HepG2 (cell line): Measurements from ENCODE around the gene ALKBH2. TPM values are rescaled to one million over a fixed set of nuclear protein-coding genes. Genes with fewer than 3 reads are reported as not detected.

Source experiments
- CBX5 ChIP-seq: sonication (generic); formaldehyde crosslinking; IDR thresholded peaks from 2 replicates; pipeline ENCODE4 v1.4.0; 2020; ENCODE audit warnings: missing genetic modification reagents, borderline replicate concordance
- FOXC1 ChIP-seq: sonication (generic); formaldehyde crosslinking; IDR thresholded peaks from 2 replicates; pipeline ENCODE4 v1.8.0; 2022; ENCODE audit warnings: mild to moderate bottlenecking, missing genetic modification reagents, borderline replicate concordance
- GABPA ChIP-seq, 2 experiments: IDR thresholded peaks; 2 replicates each; pipeline ENCODE4 v1.6.1; 2011 to 2016; ENCODE audit warnings: low read depth in 2 of 2, low read length in 1 of 2, missing biosample characterization in 1 of 2, missing genetic modification characterization in 1 of 2
- HOXD1 ChIP-seq: sonication (generic); formaldehyde crosslinking; IDR thresholded peaks from 2 replicates; pipeline ENCODE4 v1.5.0; 2020; ENCODE audit warnings: missing genetic modification reagents
- IRX3 ChIP-seq: sonication (generic); formaldehyde crosslinking; IDR thresholded peaks from 2 replicates; pipeline ENCODE4 v1.8.1; 2023; ENCODE audit warnings: mild to moderate bottlenecking, low read depth, missing genetic modification reagents, borderline replicate concordance
- JDP2 ChIP-seq: sonication (generic); formaldehyde crosslinking; IDR thresholded peaks from 2 replicates; pipeline ENCODE4 v1.8.1; 2022; ENCODE audit warnings: missing genetic modification reagents, borderline replicate concordance
- KLF16 ChIP-seq, 2 experiments: sonication (generic) in 1 of 2; formaldehyde crosslinking in 1 of 2; IDR thresholded peaks; 2 replicates each; pipeline versions ENCODE4 v1.6.1 to v1.8.0; 2016 to 2023; ENCODE audit warnings: missing genetic modification reagents in 2 of 2, missing compliant biosample characterization in 1 of 2
- MEF2D ChIP-seq: sonication (generic); formaldehyde crosslinking; IDR thresholded peaks from 2 replicates; pipeline ENCODE4 v1.5.1; 2020; ENCODE audit warnings: mild to moderate bottlenecking, missing genetic modification reagents
- NFE2L2 ChIP-seq: fragments of 150-350 bp; IDR thresholded peaks from 2 replicates; pipeline ENCODE4 v1.6.1; 2014; ENCODE audit warnings: low read length
- PAX8 ChIP-seq: sonication (generic); formaldehyde crosslinking; IDR thresholded peaks from 2 replicates; pipeline ENCODE4 v1.8.0; 2022; ENCODE audit warnings: mild to moderate bottlenecking, missing genetic modification reagents, borderline replicate concordance
- RFXAP ChIP-seq: sonication (generic); formaldehyde crosslinking; IDR thresholded peaks from 2 replicates; pipeline ENCODE4 v1.4.0; 2020; ENCODE audit warnings: missing genetic modification reagents, borderline replicate concordance
- SMARCE1 ChIP-seq: fragments of 450-650 bp; IDR thresholded peaks from 2 replicates; pipeline ENCODE4 v1.6.1; 2017; ENCODE audit warnings: borderline replicate concordance
- ZNF317 ChIP-seq: sonication (generic); formaldehyde crosslinking; IDR thresholded peaks from 2 replicates; pipeline ENCODE4 v1.5.0; 2020; ENCODE audit warnings: mild to moderate bottlenecking, missing genetic modification reagents
- ZNF496 ChIP-seq: sonication (generic); formaldehyde crosslinking; IDR thresholded peaks from 2 replicates; pipeline ENCODE4 v1.8.1; 2023; ENCODE audit warnings: mild to moderate bottlenecking, moderate library complexity, missing genetic modification reagents; ENCODE audit not compliant: insufficient replicate concordance
- ZNF605 ChIP-seq: sonication (generic); formaldehyde crosslinking; IDR thresholded peaks from 2 replicates; pipeline ENCODE4 v1.8.0; 2022; ENCODE audit warnings: mild to moderate bottlenecking, missing genetic modification reagents
- ZNF7 ChIP-seq: IDR thresholded peaks from 2 replicates; pipeline ENCODE4 v1.6.1; 2016; ENCODE audit warnings: missing biosample characterization, missing genetic modification reagents
- polyA plus RNA-seq, 8 experiments: library from polyadenylated mRNA; depleted of rRNA in 3 of 8; stranded (reverse) in 7 of 8; unstranded in 1 of 8; fragments of >200 nt; fragmentation: Illumina TruSeq in 4 of 8; extraction: Trizol in 4 of 8; gene quantifications; 2 replicates each; pipeline versions ENCODE4 v1.2.1 to v1.2.3, GENCODE V29; 2011 to 2016; ENCODE audit warnings: low read depth in 4 of 8, missing spikeins in 1 of 8, mixed read lengths in 1 of 8; ENCODE audit not compliant: insufficient read depth in 1 of 8
- total RNA-seq, 5 experiments: library from RNA; depleted of rRNA; stranded (reverse); fragments of >200 nt; fragmentation: Illumina TruSeq; extraction: Trizol; gene quantifications; 2 replicates each; pipeline ENCODE4 v1.2.3, GENCODE V29; 2016; ENCODE audit warnings: low read depth in 1 of 5
- TF ChIP-seq, protein P1 (sequence below): sonication (generic); formaldehyde crosslinking; IDR thresholded peaks from 2 replicates; pipeline ENCODE4 v1.5.0; 2020; ENCODE audit warnings: mild to moderate bottlenecking, missing genetic modification reagents, borderline replicate concordance
- TF ChIP-seq, protein P2 (sequence below): sonication (generic); formaldehyde crosslinking; IDR thresholded peaks from 2 replicates; pipeline ENCODE4 v1.8.1; 2023; ENCODE audit warnings: mild to moderate bottlenecking, missing genetic modification reagents
- TF ChIP-seq, protein P3 (sequence below): sonication (generic); formaldehyde crosslinking; IDR thresholded peaks from 2 replicates; pipeline ENCODE4 v1.5.0; 2020; ENCODE audit warnings: missing genetic modification reagents, mild to moderate bottlenecking, borderline replicate concordance
- TF ChIP-seq, protein P4 (sequence below): sonication (generic); formaldehyde crosslinking; IDR thresholded peaks from 2 replicates; pipeline ENCODE4 v1.5.1; 2020; ENCODE audit warnings: missing genetic modification reagents, mild to moderate bottlenecking, borderline replicate concordance

Gene ALKBH2
- total and polyA plus RNA-seq, 2 of the 13 experiments (the other 11 are each of a cell fraction or from before 2014, with no cell fraction given), result 21.0 to 40.5 TPM

DNA sequence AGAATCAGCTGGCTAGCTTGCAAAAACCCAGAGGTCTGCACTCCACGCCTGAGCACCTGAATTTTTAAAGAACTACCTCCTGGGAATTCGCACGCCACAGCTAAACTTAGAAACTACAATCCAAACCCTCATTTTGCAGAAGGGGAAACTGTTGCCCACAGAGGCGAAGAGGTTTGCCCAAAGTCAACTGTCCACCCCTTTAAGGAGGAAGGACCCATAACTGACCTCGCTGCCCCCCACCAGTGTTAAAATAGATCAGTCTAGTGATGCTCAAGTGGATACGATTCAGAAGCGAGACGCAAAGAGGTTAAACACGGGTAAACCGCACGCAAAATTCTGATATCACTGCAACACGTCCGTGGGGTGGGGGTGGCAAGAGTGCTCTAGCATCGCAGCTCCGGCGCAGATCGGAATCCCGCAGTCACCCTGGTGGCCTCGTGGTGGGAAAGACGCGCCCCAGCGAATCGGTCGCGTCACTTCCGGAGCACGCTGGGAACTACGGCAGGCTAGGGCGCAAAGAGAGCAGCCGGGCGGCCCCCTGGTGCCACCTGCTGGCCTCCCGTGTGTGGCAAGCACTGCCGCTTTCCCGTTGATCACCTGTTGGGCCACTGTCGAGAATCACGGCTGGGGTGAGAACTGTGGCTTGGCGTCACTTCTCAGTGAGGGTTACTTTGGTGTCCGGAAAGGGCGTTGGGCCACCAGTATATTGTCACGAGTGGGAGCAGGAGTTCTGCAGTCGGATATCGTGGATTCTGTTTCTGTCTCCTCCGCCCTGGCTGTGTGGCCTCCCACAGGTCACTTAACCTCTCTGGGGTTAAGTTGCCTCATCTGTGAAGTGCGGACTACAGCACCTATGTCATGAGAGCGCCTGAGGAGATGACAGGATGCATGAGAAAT is at the start of gene ALKBH2 (continued):
- no peak for TF ChIP-seq SMARCE1
- TF ChIP-seq MEF2D (CRISPR knock-in tag), result peak; percentile 95
- peak; percentile 98 for TF ChIP-seq FOXC1 (CRISPR knock-in tag)
- TF ChIP-seq, protein P1, sequence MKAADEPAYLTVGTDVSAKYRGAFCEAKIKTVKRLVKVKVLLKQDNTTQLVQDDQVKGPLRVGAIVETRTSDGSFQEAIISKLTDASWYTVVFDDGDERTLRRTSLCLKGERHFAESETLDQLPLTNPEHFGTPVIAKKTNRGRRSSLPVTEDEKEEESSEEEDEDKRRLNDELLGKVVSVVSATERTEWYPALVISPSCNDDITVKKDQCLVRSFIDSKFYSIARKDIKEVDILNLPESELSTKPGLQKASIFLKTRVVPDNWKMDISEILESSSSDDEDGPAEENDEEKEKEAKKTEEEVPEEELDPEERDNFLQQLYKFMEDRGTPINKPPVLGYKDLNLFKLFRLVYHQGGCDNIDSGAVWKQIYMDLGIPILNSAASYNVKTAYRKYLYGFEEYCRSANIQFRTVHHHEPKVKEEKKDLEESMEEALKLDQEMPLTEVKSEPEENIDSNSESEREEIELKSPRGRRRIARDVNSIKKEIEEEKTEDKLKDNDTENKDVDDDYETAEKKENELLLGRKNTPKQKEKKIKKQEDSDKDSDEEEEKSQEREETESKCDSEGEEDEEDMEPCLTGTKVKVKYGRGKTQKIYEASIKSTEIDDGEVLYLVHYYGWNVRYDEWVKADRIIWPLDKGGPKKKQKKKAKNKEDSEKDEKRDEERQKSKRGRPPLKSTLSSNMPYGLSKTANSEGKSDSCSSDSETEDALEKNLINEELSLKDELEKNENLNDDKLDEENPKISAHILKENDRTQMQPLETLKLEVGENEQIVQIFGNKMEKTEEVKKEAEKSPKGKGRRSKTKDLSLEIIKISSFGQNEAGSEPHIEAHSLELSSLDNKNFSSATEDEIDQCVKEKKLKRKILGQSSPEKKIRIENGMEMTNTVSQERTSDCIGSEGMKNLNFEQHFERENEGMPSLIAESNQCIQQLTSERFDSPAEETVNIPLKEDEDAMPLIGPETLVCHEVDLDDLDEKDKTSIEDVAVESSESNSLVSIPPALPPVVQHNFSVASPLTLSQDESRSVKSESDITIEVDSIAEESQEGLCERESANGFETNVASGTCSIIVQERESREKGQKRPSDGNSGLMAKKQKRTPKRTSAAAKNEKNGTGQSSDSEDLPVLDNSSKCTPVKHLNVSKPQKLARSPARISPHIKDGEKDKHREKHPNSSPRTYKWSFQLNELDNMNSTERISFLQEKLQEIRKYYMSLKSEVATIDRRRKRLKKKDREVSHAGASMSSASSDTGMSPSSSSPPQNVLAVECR (CRISPR knock-in tag), result peak; percentile 95
- no peak for TF ChIP-seq ZNF496 (CRISPR knock-in tag)
- TF ChIP-seq, protein P2, sequence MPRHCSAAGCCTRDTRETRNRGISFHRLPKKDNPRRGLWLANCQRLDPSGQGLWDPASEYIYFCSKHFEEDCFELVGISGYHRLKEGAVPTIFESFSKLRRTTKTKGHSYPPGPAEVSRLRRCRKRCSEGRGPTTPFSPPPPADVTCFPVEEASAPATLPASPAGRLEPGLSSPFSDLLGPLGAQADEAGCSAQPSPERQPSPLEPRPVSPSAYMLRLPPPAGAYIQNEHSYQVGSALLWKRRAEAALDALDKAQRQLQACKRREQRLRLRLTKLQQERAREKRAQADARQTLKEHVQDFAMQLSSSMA (CRISPR knock-in tag), result no peak
- TF ChIP-seq ZNF317 (CRISPR knock-in tag), result peak; percentile 80; the same call in 1 of the 2 replicates
- TF ChIP-seq KLF16 (CRISPR knock-in tag; IDR thresholded peaks at IDR 0.05), result peak in 1 of 2 experiments; percentile 97; a peak in 2 of 4 replicates
- TF ChIP-seq, protein P3, sequence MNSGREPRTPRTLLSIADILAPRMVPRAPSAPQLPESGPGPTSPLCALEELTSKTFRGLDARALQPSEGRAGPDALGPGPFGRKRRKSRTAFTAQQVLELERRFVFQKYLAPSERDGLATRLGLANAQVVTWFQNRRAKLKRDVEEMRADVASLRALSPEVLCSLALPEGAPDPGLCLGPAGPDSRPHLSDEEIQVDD (CRISPR knock-in tag), result peak; percentile 74; the same call in 1 of the 2 replicates
- TF ChIP-seq PAX8 (CRISPR knock-in tag), result no peak
- TF ChIP-seq, protein P4, sequence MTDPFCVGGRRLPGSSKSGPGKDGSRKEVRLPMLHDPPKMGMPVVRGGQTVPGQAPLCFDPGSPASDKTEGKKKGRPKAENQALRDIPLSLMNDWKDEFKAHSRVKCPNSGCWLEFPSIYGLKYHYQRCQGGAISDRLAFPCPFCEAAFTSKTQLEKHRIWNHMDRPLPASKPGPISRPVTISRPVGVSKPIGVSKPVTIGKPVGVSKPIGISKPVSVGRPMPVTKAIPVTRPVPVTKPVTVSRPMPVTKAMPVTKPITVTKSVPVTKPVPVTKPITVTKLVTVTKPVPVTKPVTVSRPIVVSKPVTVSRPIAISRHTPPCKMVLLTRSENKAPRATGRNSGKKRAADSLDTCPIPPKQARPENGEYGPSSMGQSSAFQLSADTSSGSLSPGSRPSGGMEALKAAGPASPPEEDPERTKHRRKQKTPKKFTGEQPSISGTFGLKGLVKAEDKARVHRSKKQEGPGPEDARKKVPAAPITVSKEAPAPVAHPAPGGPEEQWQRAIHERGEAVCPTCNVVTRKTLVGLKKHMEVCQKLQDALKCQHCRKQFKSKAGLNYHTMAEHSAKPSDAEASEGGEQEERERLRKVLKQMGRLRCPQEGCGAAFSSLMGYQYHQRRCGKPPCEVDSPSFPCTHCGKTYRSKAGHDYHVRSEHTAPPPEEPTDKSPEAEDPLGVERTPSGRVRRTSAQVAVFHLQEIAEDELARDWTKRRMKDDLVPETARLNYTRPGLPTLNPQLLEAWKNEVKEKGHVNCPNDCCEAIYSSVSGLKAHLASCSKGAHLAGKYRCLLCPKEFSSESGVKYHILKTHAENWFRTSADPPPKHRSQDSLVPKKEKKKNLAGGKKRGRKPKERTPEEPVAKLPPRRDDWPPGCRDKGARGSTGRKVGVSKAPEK (CRISPR knock-in tag), result no peak
- TF ChIP-seq NFE2L2, result no peak
- peak; percentile 98 for TF ChIP-seq ZNF605 (CRISPR knock-in tag)
- TF ChIP-seq HOXD1 (CRISPR knock-in tag), result peak; percentile 70; the same call in 1 of the 2 replicates
- peak; percentile 91 for TF ChIP-seq RFXAP (CRISPR knock-in tag)
- peak; percentile 81 for TF ChIP-seq GABPA (IDR thresholded peaks at IDR 0.05; ENCODE audit: low read depth, low read length)
- peak; percentile 97 for TF ChIP-seq GABPA (CRISPR knock-in tag; IDR thresholded peaks at IDR 0.05; ENCODE audit: low read depth)
- no peak; the same call in 1 of the 2 replicates for TF ChIP-seq ZNF7 (CRISPR knock-in tag)
- TF ChIP-seq IRX3 (CRISPR knock-in tag), result peak; percentile 85; the same call in 1 of the 2 replicates
- no peak for TF ChIP-seq JDP2 (CRISPR knock-in tag)
- peak; percentile 94; the same call in 1 of the 2 replicates for TF ChIP-seq CBX5 (CRISPR knock-in tag)
